Nephron (organoid): ENCODE results near the gene ZNF8.
"Not testable (repeated sequence)": the region's sequence is repeated elsewhere in the genome, so short reads cannot be mapped to it uniquely, and the experiment has no call there.

Source experiments
- H3K27ac Mint-ChIP-seq, 3 experiments: 2 replicates each; pipeline ENCODE4 v1.8.0; 2020; ENCODE audit warnings: mixed read lengths in 3 of 3, mild to moderate bottlenecking in 2 of 3, moderate library complexity in 1 of 3
- H3K27me3 Mint-ChIP-seq: 2 replicates; pipeline ENCODE4 v1.8.0; 2021; ENCODE audit warnings: low read depth, mild to moderate bottlenecking, moderate library complexity, mixed read lengths
- H3K36me3 Mint-ChIP-seq: 2 replicates; pipeline ENCODE4 v1.8.0; 2020; ENCODE audit warnings: low read depth, mixed read lengths
- H3K4me1 Mint-ChIP-seq: 2 replicates; pipeline ENCODE4 v1.8.0; 2020; ENCODE audit warnings: mixed read lengths
- H3K4me3 Mint-ChIP-seq, 3 experiments: 2 replicates each; pipeline ENCODE4 v1.8.0; 2020; ENCODE audit warnings: mild to moderate bottlenecking in 3 of 3, mixed read lengths in 3 of 3, moderate library complexity in 2 of 3
- H3K9me3 Mint-ChIP-seq: 2 replicates; pipeline ENCODE4 v1.8.0; 2020; ENCODE audit warnings: mixed read lengths
- TF ChIP-seq, protein P1 (sequence below), 3 experiments: fragments of 200-600 bp; sonication (generic); IDR thresholded peaks; one replicate each; pipeline ENCODE4 v1.5.0; 2021; ENCODE audit warnings: antibody characterized with exemption in 3 of 3; ENCODE audit not compliant: unreplicated experiment in 3 of 3

Gene ZNF8

GRCh38 chr19:58278541-58279041 is at the start of gene ZNF8:
Gene ZNF8 (plus strand): TSS chr19:58278955. CDS start chr19:58279082, 127 bp downstream.
- Mint-ChIP-seq H3K4me1 (peaks cover 22% of the 10 kb centered on the region), H3K36me3 (peaks cover 96% of the 10 kb centered on the region), H3K27me3 (peaks cover 3% of the 10 kb centered on the region), H3K27ac (peak within 1 kb of the TSS; percentile 94 to 97 (median 95)), H3K4me3 (peak within 1 kb of the TSS; percentile 90 to 98 (median 90)), H3K9me3 (peaks cover 75% of the 10 kb centered on the region)
- TF ChIP-seq, protein P1, sequence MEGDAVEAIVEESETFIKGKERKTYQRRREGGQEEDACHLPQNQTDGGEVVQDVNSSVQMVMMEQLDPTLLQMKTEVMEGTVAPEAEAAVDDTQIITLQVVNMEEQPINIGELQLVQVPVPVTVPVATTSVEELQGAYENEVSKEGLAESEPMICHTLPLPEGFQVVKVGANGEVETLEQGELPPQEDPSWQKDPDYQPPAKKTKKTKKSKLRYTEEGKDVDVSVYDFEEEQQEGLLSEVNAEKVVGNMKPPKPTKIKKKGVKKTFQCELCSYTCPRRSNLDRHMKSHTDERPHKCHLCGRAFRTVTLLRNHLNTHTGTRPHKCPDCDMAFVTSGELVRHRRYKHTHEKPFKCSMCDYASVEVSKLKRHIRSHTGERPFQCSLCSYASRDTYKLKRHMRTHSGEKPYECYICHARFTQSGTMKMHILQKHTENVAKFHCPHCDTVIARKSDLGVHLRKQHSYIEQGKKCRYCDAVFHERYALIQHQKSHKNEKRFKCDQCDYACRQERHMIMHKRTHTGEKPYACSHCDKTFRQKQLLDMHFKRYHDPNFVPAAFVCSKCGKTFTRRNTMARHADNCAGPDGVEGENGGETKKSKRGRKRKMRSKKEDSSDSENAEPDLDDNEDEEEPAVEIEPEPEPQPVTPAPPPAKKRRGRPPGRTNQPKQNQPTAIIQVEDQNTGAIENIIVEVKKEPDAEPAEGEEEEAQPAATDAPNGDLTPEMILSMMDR (IDR thresholded peaks at IDR 0.05; ENCODE audit: unreplicated experiment in 3 of 3): no peak

DNA sequence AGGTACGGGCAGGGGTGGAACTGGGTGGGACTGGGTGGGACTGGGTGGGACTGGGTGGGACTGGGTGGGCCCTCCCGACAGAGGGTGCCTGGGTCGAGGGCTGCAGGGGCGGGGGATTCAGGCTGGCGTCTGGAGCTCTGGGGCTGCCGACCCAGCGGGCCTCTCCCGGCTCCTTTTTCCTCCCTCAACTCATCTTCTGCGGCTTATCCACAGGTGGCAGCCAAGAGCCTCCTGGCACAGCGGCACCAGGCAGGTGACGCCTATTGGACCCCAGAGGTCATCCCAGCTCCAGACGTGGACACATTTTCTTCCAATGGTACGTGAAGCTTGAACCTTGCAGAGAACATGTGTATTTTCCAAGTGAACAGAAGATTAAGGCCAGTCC is 49.5 kb upstream of the ZNF8 start:
- Mint-ChIP-seq H3K27ac (peak overlapping the region in 1 of 3 experiments; percentile 66), H3K4me3 (peak overlapping the region; percentile 94 to 98 (median 97)), H3K36me3 (peaks cover 76% of the 10 kb centered on the region), H3K27me3 (no peaks in the 10 kb centered on the region), H3K4me1 (peaks cover 15% of the 10 kb centered on the region), H3K9me3 (peaks cover 69% of the 10 kb centered on the region)
- TF ChIP-seq, protein P1 (IDR thresholded peaks at IDR 0.05; ENCODE audit: unreplicated experiment in 3 of 3): no peak

- Mint-ChIP-seq H3K27me3 (no peaks in the 10 kb centered on the region), H3K4me3 (no peak overlapping the region), H3K4me1 (no peaks in the 10 kb centered on the region), H3K36me3 (peaks cover 100% of the 10 kb centered on the region), H3K27ac (no peak overlapping the region), H3K9me3 (peaks cover 87% of the 10 kb centered on the region)
- TF ChIP-seq, protein P1 (IDR thresholded peaks at IDR 0.05; ENCODE audit: unreplicated experiment in 3 of 3): no peak
Observed at GRCh38 chr19:58237324-58237723, 41.4 kb upstream of the ZNF8 start.

GRCh38 chr19:58243351-58243750 is 35.4 kb upstream of the ZNF8 start:
- TF ChIP-seq, protein P1 (IDR thresholded peaks at IDR 0.05; ENCODE audit: unreplicated experiment in 3 of 3): no peak
- Mint-ChIP-seq H3K27ac (no peak overlapping the region), H3K4me3 (no peak overlapping the region), H3K36me3 (peaks cover 100% of the 10 kb centered on the region), H3K27me3 (no peaks in the 10 kb centered on the region), H3K4me1 (no peaks in the 10 kb centered on the region), H3K9me3 (peaks cover 93% of the 10 kb centered on the region)

DNA sequence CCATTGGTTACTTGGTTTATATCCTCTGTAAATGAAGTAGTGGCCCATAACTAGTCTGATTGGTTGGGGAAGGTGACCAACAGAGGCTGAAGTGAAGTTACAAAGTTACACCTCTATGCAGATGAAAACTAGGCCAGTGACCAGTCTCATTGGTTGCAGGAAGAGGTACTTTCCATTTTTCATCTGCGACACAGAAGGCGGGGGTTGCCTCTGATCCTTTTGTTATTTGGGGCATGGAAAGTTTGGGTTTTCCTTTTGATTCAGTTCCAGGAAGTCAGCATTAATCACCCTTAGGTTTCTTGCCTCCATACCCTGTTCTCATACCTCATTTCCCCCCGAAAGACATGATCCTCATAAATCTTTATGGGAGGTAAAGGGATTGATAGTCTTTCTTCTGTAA is 29.9 kb upstream of the ZNF8 start:
- H3K4me1 Mint-ChIP-seq: no peaks in the 10 kb centered on the region
- H3K9me3 Mint-ChIP-seq: peaks cover 91% of the 10 kb centered on the region
- peaks cover 100% of the 10 kb centered on the region for H3K36me3 Mint-ChIP-seq
- TF ChIP-seq, protein P1 (IDR thresholded peaks at IDR 0.05; ENCODE audit: unreplicated experiment in 3 of 3): no peak
- H3K4me3 Mint-ChIP-seq: no peak overlapping the region
- no peaks in the 10 kb centered on the region for H3K27me3 Mint-ChIP-seq
- H3K27ac Mint-ChIP-seq: no peak overlapping the region

- H3K4me1 Mint-ChIP-seq: no peaks in the 10 kb centered on the region
- H3K36me3 Mint-ChIP-seq: peaks cover 100% of the 10 kb centered on the region
- TF ChIP-seq, protein P1 (IDR thresholded peaks at IDR 0.05; ENCODE audit: unreplicated experiment in 3 of 3): no peak
- H3K27ac Mint-ChIP-seq: no peak overlapping the region
- H3K4me3 Mint-ChIP-seq: no peak overlapping the region
- no peaks in the 10 kb centered on the region for H3K27me3 Mint-ChIP-seq
- peaks cover 88% of the 10 kb centered on the region for H3K9me3 Mint-ChIP-seq
Observed at GRCh38 chr19:58252102-58252685, 26.6 kb upstream of the ZNF8 start.

DNA sequence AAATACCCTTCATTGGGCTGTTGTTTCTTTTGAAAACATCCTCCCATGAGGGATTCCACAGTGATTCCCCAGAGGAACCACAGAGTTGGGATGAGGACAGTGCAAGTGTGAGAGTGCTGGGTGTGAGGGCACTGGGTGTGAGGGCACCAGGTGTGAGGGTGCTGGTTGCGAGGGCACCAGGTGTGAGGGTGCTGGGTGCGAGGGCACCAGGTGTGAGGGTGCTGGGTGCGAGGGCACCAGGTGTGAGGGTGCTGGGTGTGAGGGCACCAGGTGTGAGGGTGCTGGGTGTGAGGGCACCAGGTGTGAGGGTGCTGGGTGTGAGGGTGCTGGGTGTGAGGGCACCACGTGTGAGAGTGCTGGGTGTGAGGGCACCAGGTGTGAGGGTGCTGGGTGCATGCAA is 20.5 kb upstream of the ZNF8 start:
- not testable (repeated sequence) for H3K4me3 Mint-ChIP-seq, H3K27ac Mint-ChIP-seq, H3K27me3 Mint-ChIP-seq, H3K4me1 Mint-ChIP-seq
- Mint-ChIP-seq H3K36me3 (peaks cover 100% of the 10 kb centered on the region), H3K9me3 (peaks cover 92% of the 10 kb centered on the region)
